ENCODE data around the gene ASIP.

GRCh38 chr20:34210271-34210670, 31.0 kb upstream of the ASIP start:
- TF ChIP-seq EZH2 (IDR thresholded peaks at IDR 0.05; ENCODE audit: borderline replicate concordance, low read depth, low read length, poor library complexity, severe bottlenecking) (no peak), CTCF (conservative IDR thresholded peaks at IDR 0.05; ENCODE audit: low read depth, low read length) (no peak)

All from A673 (cell line).